H1 (cell line): ENCODE results near the gene IQGAP1. TPM values are rescaled to one million over a fixed set of nuclear protein-coding genes. Genes with fewer than 3 reads are reported as not detected.

ENCODE experiments used
- BACH1 ChIP-seq: IDR thresholded peaks from 2 replicates; pipeline ENCODE4 v1.6.1; 2012; ENCODE audit warnings: low read length, improper control_type of control experiment
- polyA plus RNA-seq, 7 experiments: library from polyadenylated mRNA; depleted of rRNA in 3 of 7; stranded (reverse) in 5 of 7; unstranded in 2 of 7; fragments of >200 nt in 5 of 7; fragments of 200-250 nt in 2 of 7; gene quantifications; 1 replicate in 5 of 7; 2 replicates in 1 of 7; 4 replicates in 1 of 7; pipeline versions ENCODE4 v1.2.1 to v1.2.3, GENCODE V29; 2011 to 2013; ENCODE audit warnings: missing spikeins in 2 of 7, mixed read lengths in 2 of 7
- total RNA-seq: library from RNA; stranded (reverse); fragmentation: NEBNext Ultra II Directional; extraction: Animal tissue kit (Norgen Biotek cat#: 25700); gene quantifications from 2 replicates; pipeline ENCODE4 v1.2.1, GENCODE V29; 2021
- TF ChIP-seq, protein P1 (sequence below): IDR thresholded peaks from 2 replicates; pipeline ENCODE4 v1.6.1; 2012; ENCODE audit warnings: low read length, inconsistent platforms
- TF ChIP-seq, protein P2 (sequence below): fragments of 300-600 bp; sonication (generic); IDR thresholded peaks from 2 replicates; pipeline ENCODE4 v1.7.1; 2012; ENCODE audit warnings: low read length, moderate library complexity, mild to moderate bottlenecking, inconsistent platforms; ENCODE audit not compliant: insufficient replicate concordance

Gene IQGAP1
- total and polyA plus RNA-seq, 2 of the 8 experiments (the other 6 are each of a cell fraction or from before 2014, with no cell fraction given): 56.0 to 138 TPM

DNA sequence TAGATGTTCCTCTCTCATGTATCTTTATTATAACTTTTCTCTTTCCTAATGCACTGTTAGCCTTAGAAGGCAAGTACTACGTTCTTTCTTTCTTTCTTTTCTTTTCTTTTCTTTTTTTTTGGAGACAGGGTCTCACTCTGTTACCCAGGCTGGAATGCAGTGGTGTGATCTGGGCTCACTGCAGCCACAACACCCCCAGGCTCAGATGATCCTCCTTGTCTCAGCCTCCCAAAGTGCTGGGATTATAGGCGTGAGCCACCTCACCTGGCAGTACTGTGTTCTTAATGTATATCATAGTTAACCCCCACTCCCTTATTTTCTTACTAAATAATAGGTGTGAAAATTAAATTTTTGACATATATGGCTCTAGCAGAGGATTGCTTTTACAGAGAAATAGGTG, 23.1 kb downstream of the IQGAP1 start (continued):
- TF ChIP-seq, protein P1, sequence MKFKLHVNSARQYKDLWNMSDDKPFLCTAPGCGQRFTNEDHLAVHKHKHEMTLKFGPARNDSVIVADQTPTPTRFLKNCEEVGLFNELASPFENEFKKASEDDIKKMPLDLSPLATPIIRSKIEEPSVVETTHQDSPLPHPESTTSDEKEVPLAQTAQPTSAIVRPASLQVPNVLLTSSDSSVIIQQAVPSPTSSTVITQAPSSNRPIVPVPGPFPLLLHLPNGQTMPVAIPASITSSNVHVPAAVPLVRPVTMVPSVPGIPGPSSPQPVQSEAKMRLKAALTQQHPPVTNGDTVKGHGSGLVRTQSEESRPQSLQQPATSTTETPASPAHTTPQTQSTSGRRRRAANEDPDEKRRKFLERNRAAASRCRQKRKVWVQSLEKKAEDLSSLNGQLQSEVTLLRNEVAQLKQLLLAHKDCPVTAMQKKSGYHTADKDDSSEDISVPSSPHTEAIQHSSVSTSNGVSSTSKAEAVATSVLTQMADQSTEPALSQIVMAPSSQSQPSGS: no peak
- TF ChIP-seq, protein P2, sequence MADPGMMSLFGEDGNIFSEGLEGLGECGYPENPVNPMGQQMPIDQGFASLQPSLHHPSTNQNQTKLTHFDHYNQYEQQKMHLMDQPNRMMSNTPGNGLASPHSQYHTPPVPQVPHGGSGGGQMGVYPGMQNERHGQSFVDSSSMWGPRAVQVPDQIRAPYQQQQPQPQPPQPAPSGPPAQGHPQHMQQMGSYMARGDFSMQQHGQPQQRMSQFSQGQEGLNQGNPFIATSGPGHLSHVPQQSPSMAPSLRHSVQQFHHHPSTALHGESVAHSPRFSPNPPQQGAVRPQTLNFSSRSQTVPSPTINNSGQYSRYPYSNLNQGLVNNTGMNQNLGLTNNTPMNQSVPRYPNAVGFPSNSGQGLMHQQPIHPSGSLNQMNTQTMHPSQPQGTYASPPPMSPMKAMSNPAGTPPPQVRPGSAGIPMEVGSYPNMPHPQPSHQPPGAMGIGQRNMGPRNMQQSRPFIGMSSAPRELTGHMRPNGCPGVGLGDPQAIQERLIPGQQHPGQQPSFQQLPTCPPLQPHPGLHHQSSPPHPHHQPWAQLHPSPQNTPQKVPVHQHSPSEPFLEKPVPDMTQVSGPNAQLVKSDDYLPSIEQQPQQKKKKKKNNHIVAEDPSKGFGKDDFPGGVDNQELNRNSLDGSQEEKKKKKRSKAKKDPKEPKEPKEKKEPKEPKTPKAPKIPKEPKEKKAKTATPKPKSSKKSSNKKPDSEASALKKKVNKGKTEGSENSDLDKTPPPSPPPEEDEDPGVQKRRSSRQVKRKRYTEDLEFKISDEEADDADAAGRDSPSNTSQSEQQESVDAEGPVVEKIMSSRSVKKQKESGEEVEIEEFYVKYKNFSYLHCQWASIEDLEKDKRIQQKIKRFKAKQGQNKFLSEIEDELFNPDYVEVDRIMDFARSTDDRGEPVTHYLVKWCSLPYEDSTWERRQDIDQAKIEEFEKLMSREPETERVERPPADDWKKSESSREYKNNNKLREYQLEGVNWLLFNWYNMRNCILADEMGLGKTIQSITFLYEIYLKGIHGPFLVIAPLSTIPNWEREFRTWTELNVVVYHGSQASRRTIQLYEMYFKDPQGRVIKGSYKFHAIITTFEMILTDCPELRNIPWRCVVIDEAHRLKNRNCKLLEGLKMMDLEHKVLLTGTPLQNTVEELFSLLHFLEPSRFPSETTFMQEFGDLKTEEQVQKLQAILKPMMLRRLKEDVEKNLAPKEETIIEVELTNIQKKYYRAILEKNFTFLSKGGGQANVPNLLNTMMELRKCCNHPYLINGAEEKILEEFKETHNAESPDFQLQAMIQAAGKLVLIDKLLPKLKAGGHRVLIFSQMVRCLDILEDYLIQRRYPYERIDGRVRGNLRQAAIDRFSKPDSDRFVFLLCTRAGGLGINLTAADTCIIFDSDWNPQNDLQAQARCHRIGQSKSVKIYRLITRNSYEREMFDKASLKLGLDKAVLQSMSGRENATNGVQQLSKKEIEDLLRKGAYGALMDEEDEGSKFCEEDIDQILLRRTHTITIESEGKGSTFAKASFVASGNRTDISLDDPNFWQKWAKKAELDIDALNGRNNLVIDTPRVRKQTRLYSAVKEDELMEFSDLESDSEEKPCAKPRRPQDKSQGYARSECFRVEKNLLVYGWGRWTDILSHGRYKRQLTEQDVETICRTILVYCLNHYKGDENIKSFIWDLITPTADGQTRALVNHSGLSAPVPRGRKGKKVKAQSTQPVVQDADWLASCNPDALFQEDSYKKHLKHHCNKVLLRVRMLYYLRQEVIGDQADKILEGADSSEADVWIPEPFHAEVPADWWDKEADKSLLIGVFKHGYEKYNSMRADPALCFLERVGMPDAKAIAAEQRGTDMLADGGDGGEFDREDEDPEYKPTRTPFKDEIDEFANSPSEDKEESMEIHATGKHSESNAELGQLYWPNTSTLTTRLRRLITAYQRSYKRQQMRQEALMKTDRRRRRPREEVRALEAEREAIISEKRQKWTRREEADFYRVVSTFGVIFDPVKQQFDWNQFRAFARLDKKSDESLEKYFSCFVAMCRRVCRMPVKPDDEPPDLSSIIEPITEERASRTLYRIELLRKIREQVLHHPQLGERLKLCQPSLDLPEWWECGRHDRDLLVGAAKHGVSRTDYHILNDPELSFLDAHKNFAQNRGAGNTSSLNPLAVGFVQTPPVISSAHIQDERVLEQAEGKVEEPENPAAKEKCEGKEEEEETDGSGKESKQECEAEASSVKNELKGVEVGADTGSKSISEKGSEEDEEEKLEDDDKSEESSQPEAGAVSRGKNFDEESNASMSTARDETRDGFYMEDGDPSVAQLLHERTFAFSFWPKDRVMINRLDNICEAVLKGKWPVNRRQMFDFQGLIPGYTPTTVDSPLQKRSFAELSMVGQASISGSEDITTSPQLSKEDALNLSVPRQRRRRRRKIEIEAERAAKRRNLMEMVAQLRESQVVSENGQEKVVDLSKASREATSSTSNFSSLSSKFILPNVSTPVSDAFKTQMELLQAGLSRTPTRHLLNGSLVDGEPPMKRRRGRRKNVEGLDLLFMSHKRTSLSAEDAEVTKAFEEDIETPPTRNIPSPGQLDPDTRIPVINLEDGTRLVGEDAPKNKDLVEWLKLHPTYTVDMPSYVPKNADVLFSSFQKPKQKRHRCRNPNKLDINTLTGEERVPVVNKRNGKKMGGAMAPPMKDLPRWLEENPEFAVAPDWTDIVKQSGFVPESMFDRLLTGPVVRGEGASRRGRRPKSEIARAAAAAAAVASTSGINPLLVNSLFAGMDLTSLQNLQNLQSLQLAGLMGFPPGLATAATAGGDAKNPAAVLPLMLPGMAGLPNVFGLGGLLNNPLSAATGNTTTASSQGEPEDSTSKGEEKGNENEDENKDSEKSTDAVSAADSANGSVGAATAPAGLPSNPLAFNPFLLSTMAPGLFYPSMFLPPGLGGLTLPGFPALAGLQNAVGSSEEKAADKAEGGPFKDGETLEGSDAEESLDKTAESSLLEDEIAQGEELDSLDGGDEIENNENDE: no peak
- no peak for TF ChIP-seq BACH1
